Melanocyte of skin (primary cell): Measurements from ENCODE around the gene MRFAP1L1. TPM values are rescaled to one million over a fixed set of nuclear protein-coding genes. Genes with fewer than 3 reads are reported as not detected.

Experiments used
- total RNA-seq, 2 donors: library from RNA; depleted of rRNA; stranded (reverse); fragments of >200 nt; gene quantifications; 2 replicates each; pipeline ENCODE4 v1.2.3, GENCODE V29; 2012

Gene MRFAP1L1
- 10 to 100 TPM; 29.9 to 37.6 TPM for total RNA-seq

DNA sequence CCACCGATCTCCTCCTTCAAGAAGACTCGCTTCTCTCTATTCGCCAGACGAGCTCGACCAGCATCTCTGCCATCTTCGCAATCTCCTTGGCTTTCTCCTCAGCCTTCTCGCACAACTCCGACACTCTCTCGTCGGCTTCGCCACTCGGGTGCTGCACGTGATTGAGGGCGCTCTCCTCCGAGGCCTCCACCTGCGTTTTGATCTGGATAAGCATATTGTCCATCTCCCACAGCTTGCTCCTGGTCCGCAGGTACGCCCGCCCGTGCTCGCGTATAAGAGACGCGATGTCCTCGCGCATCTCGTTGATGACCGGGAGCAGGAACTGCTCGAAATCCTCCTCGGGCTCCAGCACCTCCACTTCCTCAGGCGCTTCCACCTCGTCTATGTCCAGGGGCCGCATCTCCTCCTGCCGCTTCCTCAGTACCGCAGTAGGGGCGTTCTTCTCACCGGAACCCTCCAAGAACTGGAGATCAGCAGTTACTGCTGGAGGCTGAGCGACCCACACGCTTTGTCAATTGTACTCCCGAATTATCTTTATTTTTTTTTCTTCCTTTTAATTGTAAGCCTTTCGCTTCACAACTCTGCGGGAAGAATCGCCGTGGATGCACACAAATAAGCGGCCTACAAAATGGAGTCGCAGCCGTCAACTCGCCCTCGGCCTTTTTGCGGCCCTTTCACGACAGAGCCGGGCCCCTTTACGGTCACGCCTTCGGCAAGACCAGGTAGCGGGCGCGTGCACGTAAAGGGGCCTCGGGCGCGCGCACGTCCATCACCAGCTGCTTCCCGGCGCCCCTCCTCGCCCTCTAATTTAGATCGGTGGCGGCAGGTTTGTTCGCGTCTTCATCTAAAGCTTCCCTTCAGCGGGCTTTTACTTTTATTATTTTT lies at the start of gene MRFAP1L1:
Gene MRFAP1L1 (minus strand): TSS at position 636 of the 885 bp plus-strand sequence. CDS start 236 bp downstream, at position 400.

DNA sequence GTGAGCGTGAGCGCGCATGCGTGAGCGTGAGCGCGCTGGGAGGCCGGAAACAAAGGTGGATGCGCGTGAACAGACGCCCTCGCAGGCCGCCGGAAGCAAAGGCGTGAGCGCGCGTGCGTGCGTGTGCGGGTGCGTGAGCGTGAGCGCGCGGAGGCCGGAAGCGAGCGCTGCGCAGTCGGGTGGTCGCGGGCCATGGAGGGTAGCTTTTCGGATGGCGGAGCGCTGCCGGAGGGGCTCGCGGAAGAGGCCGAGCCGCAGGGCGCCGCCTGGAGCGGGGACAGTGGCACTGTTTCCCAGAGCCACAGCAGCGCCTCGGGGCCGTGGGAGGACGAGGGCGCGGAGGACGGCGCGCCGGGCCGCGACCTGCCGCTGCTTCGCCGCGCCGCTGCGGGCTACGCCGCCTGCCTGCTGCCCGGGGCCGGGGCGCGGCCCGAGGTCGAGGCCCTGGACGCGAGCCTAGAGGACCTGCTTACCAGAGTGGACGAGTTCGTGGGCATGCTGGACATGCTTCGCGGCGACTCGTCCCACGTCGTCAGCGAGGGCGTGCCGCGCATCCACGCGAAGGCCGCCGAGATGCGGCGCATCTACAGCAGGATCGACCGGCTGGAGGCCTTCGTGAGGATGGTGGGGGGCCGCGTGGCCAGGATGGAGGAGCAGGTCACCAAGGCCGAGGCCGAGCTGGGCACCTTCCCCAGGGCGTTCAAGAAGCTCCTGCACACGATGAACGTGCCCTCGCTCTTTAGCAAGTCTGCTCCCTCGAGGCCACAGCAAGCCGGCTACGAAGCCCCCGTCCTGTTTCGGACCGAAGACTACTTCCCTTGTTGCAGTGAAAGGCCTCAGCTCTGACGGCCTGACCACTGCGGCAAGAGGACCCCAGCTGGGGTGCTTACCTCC lies 6.6 kb upstream of the MRFAP1L1 start, which contains the start of gene BLOC1S4:
Gene BLOC1S4 (plus strand): TSS at position 157 of the 894 bp plus-strand sequence. CDS start 36 bp downstream, at position 193.

DNA sequence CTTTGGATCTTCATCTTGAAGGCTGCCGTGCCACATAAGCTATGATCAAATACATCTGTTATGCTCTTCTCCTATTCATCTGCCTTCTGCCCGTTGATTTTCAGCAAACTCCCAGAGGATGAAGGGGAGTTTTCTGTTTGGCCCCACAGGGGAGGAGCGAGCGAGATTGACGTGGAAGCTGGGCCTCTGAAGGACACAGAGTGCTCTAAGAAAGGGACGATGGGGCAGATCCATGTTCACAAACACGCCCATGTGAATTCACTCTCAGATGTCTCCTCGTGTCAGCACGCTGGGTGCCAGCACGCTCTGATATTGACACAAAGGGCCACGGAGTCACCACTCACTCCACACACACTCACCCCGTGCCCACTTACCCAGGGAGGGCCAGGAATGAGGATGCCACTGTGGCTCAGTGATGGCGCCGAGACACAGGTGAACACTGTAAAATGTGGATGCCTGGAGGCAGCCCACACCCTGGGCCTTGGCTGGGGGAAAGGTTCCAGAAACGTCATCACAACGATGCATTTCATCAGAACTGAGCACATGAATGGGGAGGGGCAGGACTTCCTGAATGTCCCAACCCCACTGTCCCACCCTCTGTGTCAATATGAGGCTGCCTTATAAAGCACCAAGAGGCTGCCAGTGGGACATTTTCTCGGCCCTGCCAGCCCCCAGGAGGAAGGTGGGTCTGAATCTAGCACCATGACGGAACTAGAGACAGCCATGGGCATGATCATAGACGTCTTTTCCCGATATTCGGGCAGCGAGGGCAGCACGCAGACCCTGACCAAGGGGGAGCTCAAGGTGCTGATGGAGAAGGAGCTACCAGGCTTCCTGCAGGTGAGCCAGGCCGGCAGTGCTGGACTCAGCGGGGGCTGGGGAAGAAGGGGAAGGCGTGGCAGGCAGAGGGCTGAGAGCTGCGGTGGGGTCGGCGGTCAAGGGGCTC lies 16.2 kb downstream of the MRFAP1L1 start, which contains the start of gene S100P:
Gene S100P (plus strand): TSS at position 648 of the 946 bp plus-strand sequence. CDS start 55 bp downstream, at position 703.

Other genes with a start within 250 kb of the MRFAP1L1 start
- not detected for gene PPP2R2C, start 237.3 kb downstream of the MRFAP1L1 start, total RNA-seq
- gene MAN2B2, start 134.7 kb downstream of the MRFAP1L1 start, total RNA-seq, result 10 to 100 TPM in 1 of 2 donors, 1 to 10 TPM in 1; 9.7 to 20.6 TPM
- 10 to 100 TPM; 67.4 to 92.9 TPM for gene MRFAP1, start 69.2 kb downstream of the MRFAP1L1 start, total RNA-seq
- not detected for gene S100P, start 16.0 kb downstream of the MRFAP1L1 start, total RNA-seq
- 10 to 100 TPM in 1 of 2 donors, 1 to 10 TPM in 1; 9.6 to 11.3 TPM for gene BLOC1S4, start 6.3 kb upstream of the MRFAP1L1 start, total RNA-seq
- 10 to 100 TPM; 11.7 to 16.5 TPM for gene KIAA0232, start 72.9 kb upstream of the MRFAP1L1 start, total RNA-seq
- 10 to 100 TPM; 56.1 to 73.3 TPM for gene TBC1D14, start 200.0 kb upstream of the MRFAP1L1 start, total RNA-seq